H1 (cell line): Measurements from ENCODE around the gene CPLANE2. TPM values are rescaled to one million over a fixed set of nuclear protein-coding genes. Genes with fewer than 3 reads are reported as not detected.

Experiments
- CBX5 ChIP-seq: fragments of 300-800, 300-1000 bp; sonication (generic); IDR thresholded peaks from 2 replicates; pipeline ENCODE4 v1.7.1; 2016; ENCODE audit warnings: antibody characterized with exemption, low read length, low read depth
- HDAC2 ChIP-seq, 2 experiments: fragments of 300-600 bp in 1 of 2; sonication (generic) in 1 of 2; IDR thresholded peaks; 2 replicates each; pipeline ENCODE4 v1.6.1; 2011 to 2012; ENCODE audit warnings: low read depth in 2 of 2, low read length in 2 of 2, mild to moderate bottlenecking in 2 of 2, moderate library complexity in 2 of 2, borderline replicate concordance in 1 of 2, inconsistent platforms in 1 of 2
- PHF8 ChIP-seq: fragments of 200-600 bp; sonication (generic); conservative IDR thresholded peaks from 2 replicates; pipeline ENCODE4 v1.7.1; 2012; ENCODE audit warnings: low read depth, mild to moderate bottlenecking, inconsistent platforms, low read length, moderate library complexity
- POLR2AphosphoS5 ChIP-seq: IDR thresholded peaks from 2 replicates; pipeline ENCODE4 v1.6.1; 2011; ENCODE audit warnings: low read depth, low read length
- RFX5 ChIP-seq: IDR thresholded peaks from 2 replicates; pipeline ENCODE4 v1.6.1; 2011; ENCODE audit warnings: low read depth, low read length, improper control_type of control experiment, borderline replicate concordance
- TAF1 ChIP-seq: IDR thresholded peaks from 2 replicates; pipeline ENCODE4 v1.6.1; 2011; ENCODE audit warnings: mild to moderate bottlenecking, low read depth, low read length
- polyA plus RNA-seq, 7 experiments: library from polyadenylated mRNA; depleted of rRNA in 3 of 7; stranded (reverse) in 5 of 7; unstranded in 2 of 7; fragments of >200 nt in 5 of 7; fragments of 200-250 nt in 2 of 7; gene quantifications; 1 replicate in 5 of 7; 2 replicates in 1 of 7; 4 replicates in 1 of 7; pipeline versions ENCODE4 v1.2.1 to v1.2.3, GENCODE V29; 2011 to 2013; ENCODE audit warnings: missing spikeins in 2 of 7, mixed read lengths in 2 of 7
- total RNA-seq: library from RNA; stranded (reverse); fragmentation: NEBNext Ultra II Directional; extraction: Animal tissue kit (Norgen Biotek cat#: 25700); gene quantifications from 2 replicates; pipeline ENCODE4 v1.2.1, GENCODE V29; 2021
- TF ChIP-seq, protein P1 (sequence below): fragments of 300-600 bp; sonication (generic); IDR thresholded peaks from 2 replicates; pipeline ENCODE4 v1.7.1; 2012; ENCODE audit warnings: low read length, moderate library complexity, mild to moderate bottlenecking, inconsistent platforms; ENCODE audit not compliant: insufficient replicate concordance
- TF ChIP-seq, protein P2 (sequence below): IDR thresholded peaks from 2 replicates; pipeline ENCODE4 v1.6.1; 2012; ENCODE audit warnings: low read length, inconsistent platforms

The CPLANE2 gene
- total and polyA plus RNA-seq, 2 of the 8 experiments (the other 6 are each of a cell fraction or from before 2014, with no cell fraction given): 2.3 to 2.5 TPM

DNA sequence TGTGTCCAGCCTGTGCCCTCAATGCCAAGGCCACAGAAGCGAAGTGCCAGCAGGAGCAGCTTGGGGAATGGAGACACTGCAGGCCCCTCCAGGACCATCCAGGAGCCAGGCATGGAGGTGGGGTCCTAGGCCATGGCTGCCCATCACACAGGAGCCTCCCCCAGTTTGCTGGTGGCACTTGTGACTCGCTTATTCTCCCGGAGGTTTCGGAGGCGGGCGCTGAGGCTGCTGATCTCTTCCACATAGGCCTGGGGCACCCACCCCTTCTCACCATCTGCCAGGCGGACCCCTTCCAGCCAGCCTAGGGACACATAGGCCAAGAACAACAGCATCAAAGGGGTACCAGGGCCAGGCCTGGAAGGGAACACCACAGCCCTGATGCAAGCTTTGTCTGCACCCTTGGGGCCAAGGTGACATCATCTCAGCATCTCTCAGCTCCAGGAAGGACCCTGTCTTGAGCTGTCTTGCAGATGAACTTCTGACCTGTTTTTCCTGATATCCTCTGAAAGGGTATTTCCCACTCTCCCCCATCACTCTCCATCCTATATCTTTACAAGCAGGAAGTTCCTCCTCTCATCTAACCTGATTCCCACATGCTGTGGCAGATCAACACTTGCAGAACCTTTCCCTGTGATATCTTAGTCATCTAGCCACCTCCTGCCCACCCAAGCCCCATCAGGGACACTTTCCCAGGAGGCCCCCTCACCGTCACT lies 38.4 kb downstream of the CPLANE2 start (continued):
- TF ChIP-seq, protein P1, sequence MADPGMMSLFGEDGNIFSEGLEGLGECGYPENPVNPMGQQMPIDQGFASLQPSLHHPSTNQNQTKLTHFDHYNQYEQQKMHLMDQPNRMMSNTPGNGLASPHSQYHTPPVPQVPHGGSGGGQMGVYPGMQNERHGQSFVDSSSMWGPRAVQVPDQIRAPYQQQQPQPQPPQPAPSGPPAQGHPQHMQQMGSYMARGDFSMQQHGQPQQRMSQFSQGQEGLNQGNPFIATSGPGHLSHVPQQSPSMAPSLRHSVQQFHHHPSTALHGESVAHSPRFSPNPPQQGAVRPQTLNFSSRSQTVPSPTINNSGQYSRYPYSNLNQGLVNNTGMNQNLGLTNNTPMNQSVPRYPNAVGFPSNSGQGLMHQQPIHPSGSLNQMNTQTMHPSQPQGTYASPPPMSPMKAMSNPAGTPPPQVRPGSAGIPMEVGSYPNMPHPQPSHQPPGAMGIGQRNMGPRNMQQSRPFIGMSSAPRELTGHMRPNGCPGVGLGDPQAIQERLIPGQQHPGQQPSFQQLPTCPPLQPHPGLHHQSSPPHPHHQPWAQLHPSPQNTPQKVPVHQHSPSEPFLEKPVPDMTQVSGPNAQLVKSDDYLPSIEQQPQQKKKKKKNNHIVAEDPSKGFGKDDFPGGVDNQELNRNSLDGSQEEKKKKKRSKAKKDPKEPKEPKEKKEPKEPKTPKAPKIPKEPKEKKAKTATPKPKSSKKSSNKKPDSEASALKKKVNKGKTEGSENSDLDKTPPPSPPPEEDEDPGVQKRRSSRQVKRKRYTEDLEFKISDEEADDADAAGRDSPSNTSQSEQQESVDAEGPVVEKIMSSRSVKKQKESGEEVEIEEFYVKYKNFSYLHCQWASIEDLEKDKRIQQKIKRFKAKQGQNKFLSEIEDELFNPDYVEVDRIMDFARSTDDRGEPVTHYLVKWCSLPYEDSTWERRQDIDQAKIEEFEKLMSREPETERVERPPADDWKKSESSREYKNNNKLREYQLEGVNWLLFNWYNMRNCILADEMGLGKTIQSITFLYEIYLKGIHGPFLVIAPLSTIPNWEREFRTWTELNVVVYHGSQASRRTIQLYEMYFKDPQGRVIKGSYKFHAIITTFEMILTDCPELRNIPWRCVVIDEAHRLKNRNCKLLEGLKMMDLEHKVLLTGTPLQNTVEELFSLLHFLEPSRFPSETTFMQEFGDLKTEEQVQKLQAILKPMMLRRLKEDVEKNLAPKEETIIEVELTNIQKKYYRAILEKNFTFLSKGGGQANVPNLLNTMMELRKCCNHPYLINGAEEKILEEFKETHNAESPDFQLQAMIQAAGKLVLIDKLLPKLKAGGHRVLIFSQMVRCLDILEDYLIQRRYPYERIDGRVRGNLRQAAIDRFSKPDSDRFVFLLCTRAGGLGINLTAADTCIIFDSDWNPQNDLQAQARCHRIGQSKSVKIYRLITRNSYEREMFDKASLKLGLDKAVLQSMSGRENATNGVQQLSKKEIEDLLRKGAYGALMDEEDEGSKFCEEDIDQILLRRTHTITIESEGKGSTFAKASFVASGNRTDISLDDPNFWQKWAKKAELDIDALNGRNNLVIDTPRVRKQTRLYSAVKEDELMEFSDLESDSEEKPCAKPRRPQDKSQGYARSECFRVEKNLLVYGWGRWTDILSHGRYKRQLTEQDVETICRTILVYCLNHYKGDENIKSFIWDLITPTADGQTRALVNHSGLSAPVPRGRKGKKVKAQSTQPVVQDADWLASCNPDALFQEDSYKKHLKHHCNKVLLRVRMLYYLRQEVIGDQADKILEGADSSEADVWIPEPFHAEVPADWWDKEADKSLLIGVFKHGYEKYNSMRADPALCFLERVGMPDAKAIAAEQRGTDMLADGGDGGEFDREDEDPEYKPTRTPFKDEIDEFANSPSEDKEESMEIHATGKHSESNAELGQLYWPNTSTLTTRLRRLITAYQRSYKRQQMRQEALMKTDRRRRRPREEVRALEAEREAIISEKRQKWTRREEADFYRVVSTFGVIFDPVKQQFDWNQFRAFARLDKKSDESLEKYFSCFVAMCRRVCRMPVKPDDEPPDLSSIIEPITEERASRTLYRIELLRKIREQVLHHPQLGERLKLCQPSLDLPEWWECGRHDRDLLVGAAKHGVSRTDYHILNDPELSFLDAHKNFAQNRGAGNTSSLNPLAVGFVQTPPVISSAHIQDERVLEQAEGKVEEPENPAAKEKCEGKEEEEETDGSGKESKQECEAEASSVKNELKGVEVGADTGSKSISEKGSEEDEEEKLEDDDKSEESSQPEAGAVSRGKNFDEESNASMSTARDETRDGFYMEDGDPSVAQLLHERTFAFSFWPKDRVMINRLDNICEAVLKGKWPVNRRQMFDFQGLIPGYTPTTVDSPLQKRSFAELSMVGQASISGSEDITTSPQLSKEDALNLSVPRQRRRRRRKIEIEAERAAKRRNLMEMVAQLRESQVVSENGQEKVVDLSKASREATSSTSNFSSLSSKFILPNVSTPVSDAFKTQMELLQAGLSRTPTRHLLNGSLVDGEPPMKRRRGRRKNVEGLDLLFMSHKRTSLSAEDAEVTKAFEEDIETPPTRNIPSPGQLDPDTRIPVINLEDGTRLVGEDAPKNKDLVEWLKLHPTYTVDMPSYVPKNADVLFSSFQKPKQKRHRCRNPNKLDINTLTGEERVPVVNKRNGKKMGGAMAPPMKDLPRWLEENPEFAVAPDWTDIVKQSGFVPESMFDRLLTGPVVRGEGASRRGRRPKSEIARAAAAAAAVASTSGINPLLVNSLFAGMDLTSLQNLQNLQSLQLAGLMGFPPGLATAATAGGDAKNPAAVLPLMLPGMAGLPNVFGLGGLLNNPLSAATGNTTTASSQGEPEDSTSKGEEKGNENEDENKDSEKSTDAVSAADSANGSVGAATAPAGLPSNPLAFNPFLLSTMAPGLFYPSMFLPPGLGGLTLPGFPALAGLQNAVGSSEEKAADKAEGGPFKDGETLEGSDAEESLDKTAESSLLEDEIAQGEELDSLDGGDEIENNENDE: no peak
- TF ChIP-seq POLR2AphosphoS5: no peak
- no peak for TF ChIP-seq RFX5
- TF ChIP-seq HDAC2 (IDR thresholded peaks at IDR 0.05; ENCODE audit: borderline replicate concordance in 1 of 2, low read depth in 2 of 2, low read length in 2 of 2): no peak
- no peak for TF ChIP-seq PHF8
- no peak for TF ChIP-seq CBX5
- TF ChIP-seq, protein P2, sequence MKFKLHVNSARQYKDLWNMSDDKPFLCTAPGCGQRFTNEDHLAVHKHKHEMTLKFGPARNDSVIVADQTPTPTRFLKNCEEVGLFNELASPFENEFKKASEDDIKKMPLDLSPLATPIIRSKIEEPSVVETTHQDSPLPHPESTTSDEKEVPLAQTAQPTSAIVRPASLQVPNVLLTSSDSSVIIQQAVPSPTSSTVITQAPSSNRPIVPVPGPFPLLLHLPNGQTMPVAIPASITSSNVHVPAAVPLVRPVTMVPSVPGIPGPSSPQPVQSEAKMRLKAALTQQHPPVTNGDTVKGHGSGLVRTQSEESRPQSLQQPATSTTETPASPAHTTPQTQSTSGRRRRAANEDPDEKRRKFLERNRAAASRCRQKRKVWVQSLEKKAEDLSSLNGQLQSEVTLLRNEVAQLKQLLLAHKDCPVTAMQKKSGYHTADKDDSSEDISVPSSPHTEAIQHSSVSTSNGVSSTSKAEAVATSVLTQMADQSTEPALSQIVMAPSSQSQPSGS: no peak
- no peak for TF ChIP-seq TAF1
